ENCODE results near the gene PKIB. TPM values are rescaled to one million over a fixed set of nuclear protein-coding genes. Genes with fewer than 3 reads are reported as not detected.
A peak's percentile ranks its signal among the peaks of the same experiment; 100 is the strongest.

The PKIB gene
- total RNA-seq, 1 donor from 2014 or later, result 0.88 TPM

- no peak for ATAC-seq
Observed at GRCh38 chr6:122621638-122622037, 11.4 kb downstream of the PKIB start.

DNA sequence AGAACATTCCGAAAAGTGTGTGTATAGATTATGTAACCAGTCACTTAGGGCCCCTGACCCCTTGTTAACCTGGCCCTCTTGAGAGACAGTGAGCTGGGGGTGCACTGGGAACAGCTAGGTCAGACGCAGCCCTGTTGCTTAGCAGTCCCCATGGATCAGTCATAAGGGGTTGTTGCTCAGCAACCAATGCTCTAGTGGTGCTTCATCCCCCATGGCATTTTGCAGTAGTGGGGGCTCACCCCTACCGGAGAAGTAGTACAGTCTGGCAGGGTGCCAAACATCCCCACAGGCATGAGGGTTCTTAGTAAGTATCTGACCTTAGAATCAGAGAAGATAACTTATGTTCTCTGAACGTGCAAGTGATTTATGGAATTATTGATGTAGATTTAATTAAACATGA lies 12.3 kb downstream of the PKIB start:
- ATAC-seq, result no peak

DNA sequence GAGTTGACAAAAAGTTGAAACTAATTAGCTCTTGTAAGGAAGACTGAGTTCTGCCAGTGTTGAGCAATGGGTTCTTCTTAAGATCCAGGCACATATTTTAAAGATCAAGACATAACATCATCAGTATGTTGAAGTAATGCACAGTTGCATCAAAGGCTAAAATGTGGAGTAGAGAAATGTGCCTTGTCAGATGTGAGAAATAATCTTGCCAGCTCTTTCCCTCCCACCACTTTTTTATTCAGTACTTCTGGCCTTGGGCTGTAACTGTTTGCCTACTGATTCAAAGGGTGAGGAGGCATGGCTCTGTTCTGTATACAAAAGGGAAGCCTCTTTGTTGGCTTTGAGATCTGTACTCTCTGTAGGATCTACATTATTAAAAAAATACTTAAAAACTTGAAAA lies 13.1 kb downstream of the PKIB start:
- no peak for ATAC-seq

DNA sequence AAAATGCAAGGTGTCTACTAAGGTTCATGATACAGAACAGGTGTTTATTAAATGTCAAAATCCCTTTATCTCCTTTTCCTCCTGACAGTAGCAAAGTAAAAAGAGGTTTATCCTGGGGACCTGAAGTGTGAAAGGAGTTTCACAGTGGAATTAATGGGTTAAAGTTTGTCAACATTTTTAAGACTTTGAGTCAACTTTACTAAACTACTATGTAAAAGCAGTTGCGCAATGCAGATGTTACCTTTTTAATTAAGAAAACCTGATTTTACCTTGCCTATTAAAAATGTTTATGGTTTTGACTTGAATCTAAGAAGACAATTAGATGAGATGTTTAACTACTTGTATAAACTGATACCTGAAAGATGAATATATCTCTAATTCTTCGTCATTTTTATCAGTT lies 14.6 kb downstream of the PKIB start:
- no peak for ATAC-seq

DNA sequence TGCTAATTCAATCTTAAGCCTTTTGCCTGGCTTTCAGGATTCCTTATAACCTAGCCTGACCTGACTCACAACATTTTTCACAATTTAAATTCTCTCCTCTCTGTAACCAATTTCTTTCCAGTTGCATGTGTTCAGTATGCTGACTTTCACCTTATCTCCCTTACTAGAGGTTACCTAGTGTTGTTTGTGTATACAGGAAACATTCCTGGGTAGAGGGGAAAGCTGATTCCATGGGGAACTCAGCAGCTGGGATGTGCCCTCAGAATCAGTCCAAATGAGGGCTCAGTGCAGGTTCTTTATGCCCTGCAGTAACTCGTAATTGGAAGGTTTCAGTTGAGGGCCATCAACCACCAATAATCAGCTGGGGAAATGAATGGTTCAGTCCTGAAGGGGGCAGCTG lies 18.5 kb downstream of the PKIB start:
- no peak for ATAC-seq

- ATAC-seq, result no peak
Observed at GRCh38 chr6:122631571-122632249, 21.5 kb downstream of the PKIB start.

DNA sequence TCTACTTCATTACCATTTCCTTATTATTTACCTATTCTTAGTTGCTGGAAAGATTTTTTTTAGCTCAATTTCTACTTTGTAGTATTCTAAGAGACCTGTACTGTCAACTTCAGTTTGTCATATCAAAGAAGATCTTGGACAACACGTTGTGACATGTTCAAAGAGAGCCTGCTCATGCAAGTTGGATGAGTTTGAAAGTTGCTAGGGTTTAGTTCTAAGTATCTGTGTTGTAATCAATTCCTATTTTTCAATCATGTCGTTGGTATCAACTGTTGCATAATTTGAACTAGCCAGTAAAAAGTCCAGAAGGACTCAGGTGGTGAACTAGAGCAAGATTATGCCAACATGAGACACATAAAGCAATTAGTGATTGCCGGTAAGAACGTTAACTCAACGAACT lies 30.2 kb downstream of the PKIB start:
- peak; percentile 25 for ATAC-seq

DNA sequence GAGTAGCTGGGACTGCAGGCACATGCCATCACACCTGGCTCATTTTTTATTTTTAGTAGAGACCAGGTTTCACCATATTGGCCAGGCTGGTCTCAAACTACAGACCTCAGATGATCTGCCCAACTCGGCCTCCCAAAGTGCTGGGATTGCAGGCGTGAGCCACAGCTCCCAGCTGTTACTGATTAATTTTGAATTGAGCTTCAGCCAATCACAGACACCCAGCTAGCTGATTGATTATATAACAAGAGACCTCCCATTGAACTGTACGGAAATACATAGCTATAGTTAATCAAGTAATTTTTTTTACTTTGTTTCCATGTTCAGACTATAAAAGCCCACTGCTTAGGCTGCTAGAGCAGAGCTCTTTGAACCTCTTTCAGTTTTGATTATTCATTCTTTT lies 31.6 kb downstream of the PKIB start:
- ATAC-seq, result no peak

- peak; percentile 77 for ATAC-seq
Observed at GRCh38 chr6:122642604-122643003, 32.4 kb downstream of the PKIB start.

DNA sequence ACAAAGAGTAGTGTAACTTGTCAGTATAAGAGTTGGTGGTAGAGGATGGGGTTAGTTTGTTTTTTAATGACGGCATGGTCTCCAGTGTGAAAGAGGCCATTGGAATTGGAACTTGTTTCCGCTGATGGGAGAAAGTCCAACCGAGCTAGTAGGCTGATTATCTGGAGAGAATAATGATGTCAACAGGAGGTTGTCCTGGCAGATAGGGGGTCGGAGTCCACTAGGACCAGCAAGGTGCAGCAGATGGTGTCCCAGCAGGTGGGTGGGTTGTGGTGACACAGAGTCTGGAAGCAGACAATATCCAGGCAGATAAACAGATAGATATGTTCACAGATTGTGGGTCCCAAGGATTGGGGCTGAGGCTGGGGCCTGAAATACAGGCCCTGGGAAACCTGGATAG lies 35.1 kb downstream of the PKIB start:
- no peak for ATAC-seq

DNA sequence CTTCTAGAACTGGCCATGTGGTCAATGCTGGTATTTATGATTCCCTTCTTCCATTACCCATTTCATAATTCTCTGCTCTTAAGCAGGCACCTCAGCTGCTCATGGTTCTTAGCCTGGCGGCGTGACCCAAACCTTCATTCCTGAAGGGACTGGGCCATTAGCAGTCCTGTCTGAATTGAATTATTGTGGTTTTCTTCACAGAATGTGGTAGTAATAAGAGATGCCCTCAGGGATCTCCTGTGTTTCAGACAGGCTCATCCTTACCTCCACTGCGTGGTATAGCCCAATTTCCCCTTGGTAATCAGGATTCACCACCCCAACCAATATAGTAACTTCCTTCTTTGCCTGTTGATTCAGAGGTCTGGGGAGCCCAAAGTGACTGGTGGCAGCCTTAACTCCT lies 37.6 kb downstream of the PKIB start:
- ATAC-seq, result no peak

- no peak for ATAC-seq
Observed at GRCh38 chr6:122648726-122649125, 38.5 kb downstream of the PKIB start.

DNA sequence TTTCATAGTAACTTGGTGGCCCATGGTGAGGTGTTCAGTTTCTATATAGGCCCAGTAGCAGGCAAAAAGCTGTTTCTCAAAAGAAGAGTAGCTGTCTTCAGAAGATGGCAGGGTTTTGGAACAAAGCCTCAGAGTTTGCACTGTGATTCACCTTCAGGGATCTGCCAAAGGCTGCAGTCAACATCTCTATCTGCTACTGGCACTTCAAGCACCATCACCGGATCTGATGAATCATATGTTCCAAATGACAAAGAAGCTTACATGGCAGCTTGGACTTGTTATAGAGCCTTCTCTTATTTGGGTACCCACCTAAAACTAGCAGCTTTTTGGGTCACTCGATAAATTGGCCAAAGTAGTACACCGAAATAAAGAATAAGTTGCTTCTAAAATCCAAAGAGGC lies 39.5 kb downstream of the PKIB start:
- ATAC-seq, result no peak

DNA sequence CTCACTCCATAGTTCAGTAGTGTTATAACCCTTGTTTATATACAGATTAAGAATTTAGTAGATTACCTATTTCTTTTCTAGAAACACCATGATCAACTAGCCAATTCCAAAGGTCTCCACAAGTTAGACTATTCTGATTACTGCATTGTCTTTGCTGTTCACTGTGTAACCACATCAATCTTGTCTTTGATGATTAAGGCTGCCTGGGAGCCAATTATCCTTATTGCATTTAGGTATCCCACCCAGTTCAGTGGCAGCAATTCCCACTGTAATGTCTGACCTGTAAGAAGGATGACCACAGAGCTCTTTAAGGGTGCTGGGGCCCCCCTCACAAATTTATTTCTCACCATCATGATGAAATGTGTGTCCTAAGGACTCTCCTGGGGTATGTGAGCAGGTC lies 40.2 kb downstream of the PKIB start:
- ATAC-seq, result no peak

GRCh38 chr6:122651031-122651430 lies 40.8 kb downstream of the PKIB start:
- no peak for ATAC-seq

DNA sequence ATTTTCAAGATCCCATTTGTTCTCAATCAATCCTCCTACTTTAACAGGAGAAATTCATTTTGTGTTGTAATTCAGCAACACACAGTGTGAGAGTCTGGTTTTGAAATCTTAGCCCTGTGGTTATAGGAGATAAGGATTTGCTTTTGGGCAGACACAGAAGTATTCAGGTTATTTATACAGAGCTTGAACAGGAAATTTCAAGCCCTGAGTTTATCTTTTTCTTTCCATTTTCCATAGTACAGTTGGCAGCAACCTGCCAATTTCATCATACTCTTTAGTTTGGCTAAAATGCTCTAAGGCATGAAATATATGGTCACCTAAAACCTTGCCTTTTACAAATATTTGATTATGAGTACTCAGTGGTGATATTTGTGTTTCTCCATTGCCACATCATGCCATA lies 41.4 kb downstream of the PKIB start:
- no peak for ATAC-seq

DNA sequence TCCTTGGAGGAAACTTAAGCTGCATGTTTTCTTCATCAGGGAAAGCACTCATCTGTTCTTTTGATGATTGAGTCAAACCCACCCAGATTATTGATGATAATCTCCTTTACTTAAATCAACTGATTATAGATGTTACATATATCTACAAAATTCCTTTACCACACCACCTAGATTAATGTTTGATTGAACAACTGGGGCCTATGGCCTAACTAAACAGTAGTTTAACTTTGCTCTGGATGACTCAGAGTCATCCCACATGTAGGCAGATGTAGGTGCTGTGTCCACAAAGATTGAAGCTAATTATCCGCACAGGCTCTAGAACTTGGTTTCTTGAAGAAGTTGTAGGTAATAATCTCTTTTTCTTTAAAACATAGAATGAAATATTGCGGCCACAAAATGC lies 42.2 kb downstream of the PKIB start:
- no peak for ATAC-seq

GRCh38 chr6:122653094-122653493 lies 42.9 kb downstream of the PKIB start:
- peak; percentile 47 for ATAC-seq

DNA sequence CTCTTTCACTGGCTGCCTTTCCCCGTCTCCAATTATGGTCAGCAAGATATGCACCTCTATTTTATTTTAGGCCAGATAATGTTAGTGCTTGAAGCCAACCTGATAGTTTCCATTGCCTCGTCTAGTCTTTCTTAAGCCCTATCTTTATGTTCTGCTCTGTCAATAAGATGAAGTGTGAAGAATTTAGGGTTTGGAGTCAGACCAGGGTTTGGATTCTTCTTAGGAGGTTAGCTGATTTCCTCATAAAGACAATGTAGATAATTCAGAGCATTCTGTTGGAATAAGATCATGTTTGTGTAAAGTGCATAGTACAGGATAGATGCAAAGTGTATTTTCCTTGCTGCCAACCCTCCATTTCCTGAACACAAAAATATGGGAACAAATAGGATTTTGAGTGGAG lies 43.8 kb downstream of the PKIB start:
- ATAC-seq, result no peak

DNA sequence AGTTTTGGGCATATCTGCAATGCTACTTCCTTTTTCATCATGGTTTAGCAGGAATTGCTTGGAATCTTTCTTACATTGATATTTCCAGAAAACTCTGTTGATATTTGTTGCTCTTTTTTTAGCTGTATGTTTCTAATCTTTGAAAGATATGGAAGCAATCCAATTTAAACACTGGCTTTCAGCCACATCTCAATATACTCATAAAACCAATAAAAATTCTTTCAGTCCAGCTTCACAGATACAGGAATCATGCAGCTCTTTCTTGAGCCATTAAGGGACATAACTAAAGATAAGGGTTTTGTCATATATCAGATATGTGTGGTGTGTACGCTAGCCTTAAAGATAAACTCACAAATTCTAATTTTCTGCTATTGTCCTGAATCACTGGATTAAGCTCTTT lies 47.4 kb downstream of the PKIB start:
- no peak for ATAC-seq

GRCh38 chr6:122660296-122660695 lies 50.1 kb downstream of the PKIB start:
- no peak for ATAC-seq

DNA sequence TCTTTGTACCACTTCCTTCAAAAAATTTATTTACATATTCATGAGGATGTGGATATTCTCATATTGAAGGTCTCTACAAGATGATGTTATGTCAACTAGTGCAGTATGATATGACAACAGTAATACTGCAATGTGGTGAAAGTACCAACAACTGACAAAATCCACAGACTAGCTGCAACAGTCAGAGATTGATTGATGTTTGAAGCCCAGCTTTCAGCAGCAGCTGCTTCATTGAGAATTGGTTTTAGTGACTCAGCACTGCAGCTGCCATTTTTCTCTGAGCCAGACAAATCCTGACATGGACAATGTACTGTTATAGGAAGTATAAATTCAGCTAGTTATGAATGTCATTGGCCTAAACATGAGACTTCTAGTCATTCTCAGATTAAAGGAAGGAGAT lies 53.8 kb downstream of the PKIB start:
- no peak for ATAC-seq

- ATAC-seq, result no peak
Observed at GRCh38 chr6:122665929-122666328, 55.7 kb downstream of the PKIB start.

- ATAC-seq, result no peak
Observed at GRCh38 chr6:122666418-122666817, 56.2 kb downstream of the PKIB start.

GRCh38 chr6:122669418-122669817 lies 59.2 kb downstream of the PKIB start:
- ATAC-seq, result no peak

Measured in esophagus mucosa (tissue), 1 donor.